Trophoblast cell (in vitro differentiated cells and primary cell): ENCODE data around the gene NPC1. TPM values are rescaled to one million over a fixed set of nuclear protein-coding genes. Genes with fewer than 3 reads are reported as not detected.

Experiments
- DNase-seq, 2 donors: peaks; one replicate each; pipeline ENCODE4 v3.0.0-alpha.2; 2016
- H2AFZ ChIP-seq: 2 replicates; pipeline ENCODE4 v1.6.1; 2013; ENCODE audit warnings: low read length, moderate library complexity, mild to moderate bottlenecking; ENCODE audit not compliant: insufficient read depth, poor library complexity
- H2AK5ac ChIP-seq: 2 replicates; pipeline ENCODE4 v1.6.1; 2013; ENCODE audit warnings: mild to moderate bottlenecking, low read length
- H2BK120ac ChIP-seq: 2 replicates; pipeline ENCODE4 v1.6.1; 2013; ENCODE audit warnings: low read length, mild to moderate bottlenecking, moderate library complexity; ENCODE audit not compliant: insufficient read depth, poor library complexity
- H2BK12ac ChIP-seq: 2 replicates; pipeline ENCODE4 v1.6.1; 2013; ENCODE audit warnings: mild to moderate bottlenecking, low read length, moderate library complexity
- H2BK5ac ChIP-seq: 2 replicates; pipeline ENCODE4 v1.6.1; 2013; ENCODE audit warnings: low read length, low read depth, moderate library complexity, mild to moderate bottlenecking; ENCODE audit not compliant: poor library complexity
- H3K14ac ChIP-seq: 2 replicates; pipeline ENCODE4 v1.6.1; 2013; ENCODE audit warnings: mild to moderate bottlenecking, low read length
- H3K18ac ChIP-seq: 2 replicates; pipeline ENCODE4 v1.6.1; 2013; ENCODE audit warnings: mild to moderate bottlenecking, low read length
- H3K23ac ChIP-seq: 2 replicates; pipeline ENCODE4 v1.6.1; 2013; ENCODE audit warnings: low read length
- H3K27ac ChIP-seq: 2 replicates; pipeline ENCODE4 v1.5.1; 2013; ENCODE audit warnings: low read depth, mild to moderate bottlenecking, inconsistent platforms, low read length, moderate library complexity
- H3K27me3 ChIP-seq: 2 replicates; pipeline ENCODE4 v1.6.1; 2013; ENCODE audit warnings: inconsistent platforms, mild to moderate bottlenecking, low read length, moderate library complexity; ENCODE audit not compliant: insufficient read depth
- H3K36me3 ChIP-seq, 2 experiments: 1 replicate in 1 of 2; 2 replicates in 1 of 2; pipeline ENCODE4 v1.6.1; 2013; ENCODE audit warnings: low read length in 2 of 2, mild to moderate bottlenecking in 2 of 2, moderate library complexity in 1 of 2; ENCODE audit not compliant: insufficient read depth in 2 of 2, control insufficient read depth in 1 of 2
- H3K4ac ChIP-seq: 2 replicates; pipeline ENCODE4 v1.6.1; 2013; ENCODE audit warnings: low read depth, mild to moderate bottlenecking, low read length, moderate library complexity
- H3K4me1 ChIP-seq, 2 experiments: 1 replicate in 1 of 2; 2 replicates in 1 of 2; pipeline ENCODE4 v1.6.1; 2013; ENCODE audit warnings: low read length in 2 of 2, mild to moderate bottlenecking in 2 of 2, moderate library complexity in 1 of 2; ENCODE audit not compliant: insufficient read depth in 2 of 2, control insufficient read depth in 1 of 2
- H3K4me2 ChIP-seq: 2 replicates; pipeline ENCODE4 v1.6.1; 2013; ENCODE audit warnings: inconsistent platforms, mild to moderate bottlenecking, low read length, moderate library complexity
- H3K4me3 ChIP-seq: 2 replicates; pipeline ENCODE4 v1.5.1; 2013; ENCODE audit warnings: mild to moderate bottlenecking, low read depth, low read length, inconsistent platforms
- H3K79me1 ChIP-seq: one replicate; pipeline ENCODE4 v1.6.1; 2013; ENCODE audit warnings: low read length
- H3K79me2 ChIP-seq: 2 replicates; pipeline ENCODE4 v1.6.1; 2013; ENCODE audit warnings: low read length, mild to moderate bottlenecking; ENCODE audit not compliant: control insufficient read depth, insufficient read depth, poor library complexity
- H3K9ac ChIP-seq: 2 replicates; pipeline ENCODE4 v1.6.1; 2013; ENCODE audit warnings: mild to moderate bottlenecking, low read length
- H3K9me3 ChIP-seq: 2 replicates; pipeline ENCODE4 v1.6.1; 2013; ENCODE audit warnings: low read depth, mild to moderate bottlenecking, control low read depth, inconsistent platforms, low read length; ENCODE audit not compliant: insufficient read depth
- H4K12ac ChIP-seq: 2 replicates; pipeline ENCODE4 v1.6.1; 2013; ENCODE audit warnings: low read depth, mild to moderate bottlenecking, low read length, moderate library complexity
- H4K8ac ChIP-seq: 2 replicates; pipeline ENCODE4 v1.6.1; 2013; ENCODE audit warnings: low read depth, mild to moderate bottlenecking, low read length, moderate library complexity
- H4K91ac ChIP-seq: one replicate; pipeline ENCODE4 v1.6.1; 2013; ENCODE audit warnings: low read depth, mild to moderate bottlenecking, low read length, moderate library complexity
- WGBS: extraction: QIAGEN DNeasy Blood & Tissue Kit; methylation state at CpG from one replicate; pipeline ENCODE4 v1.1.7; 2013; ENCODE audit warnings: missing lambda C conversion rate; ENCODE audit not compliant: insufficient read length, insufficient coverage; ENCODE audit errors: extremely low coverage; 5-methylcytosine and 5-hydroxymethylcytosine counted together
- polyA plus RNA-seq: library from polyadenylated mRNA; stranded (reverse); fragments of 200-250 nt; gene quantifications from 2 replicates; pipeline ENCODE4 v1.2.3, GENCODE V29; 2013

NPC1 gene
- 36.0 and 39.0 TPM in 2 replicates for polyA plus RNA-seq

- WGBS = no CpG with 5 or more reads among the region's 95 CpGs
- H2BK120ac ChIP-seq = peak within 1 kb of the TSS; percentile 99
These were observed at the start of gene NPC1 for GRCh38 chr18:23586249-23587196. Gene NPC1, minus strand, starts transcription at chr18:23586506. Its CDS starts 163 bp downstream, at chr18:23586343.

GRCh38 chr18:23636071-23636399, 49.7 kb upstream of the NPC1 start:
- Histone ChIP-seq H3K23ac (no peak overlapping the region), H2AK5ac (no peak overlapping the region), H2BK5ac (no peak overlapping the region), H2BK12ac (no peak overlapping the region), H2BK120ac (no peak overlapping the region), H3K79me2 (no peaks in the 10 kb centered on the region), H3K4me1 (peaks cover 0 to 2% of the 10 kb centered on the region in 2 experiments), H3K27me3 (no peaks in the 10 kb centered on the region), H3K9me3 (no peaks in the 10 kb centered on the region), H2AFZ (no peak overlapping the region), H3K4me2 (no peak overlapping the region), H3K79me1 (no peaks in the 10 kb centered on the region), H3K27ac (no peak overlapping the region), H3K4ac (no peak overlapping the region), H4K12ac (no peak overlapping the region), H3K4me3 (no peak overlapping the region), H3K18ac (no peak overlapping the region), H4K91ac (no peak overlapping the region), H3K9ac (no peak overlapping the region), H3K36me3 (no peaks in the 10 kb centered on the region), H3K14ac (no peak overlapping the region), H4K8ac (no peak overlapping the region)
- no peak for DNase-seq
- WGBS = no CpG with 5 or more reads among the region's 3 CpGs

More at GRCh38 chr18:23586249-23587196, at the start of gene NPC1:
- Histone ChIP-seq H2BK12ac (peak within 1 kb of the TSS; percentile 91), H3K14ac (peak within 1 kb of the TSS; percentile 96), H2AK5ac (peak within 1 kb of the TSS; percentile 67), H4K12ac (peak within 1 kb of the TSS; percentile 96), H2AFZ (peak within 1 kb of the TSS; percentile 77), H3K36me3 (no peaks in the 10 kb centered on the region), H4K8ac (peak within 1 kb of the TSS; percentile 99), H3K79me2 (peaks cover 10% of the 10 kb centered on the region), H3K4ac (peak within 1 kb of the TSS; percentile 83), H3K4me2 (peak within 1 kb of the TSS; percentile 92), H3K18ac (peak within 1 kb of the TSS; percentile 98), H3K9ac (peak within 1 kb of the TSS; percentile 92), H3K4me3 (peak within 1 kb of the TSS; percentile 90), H2BK5ac (peak within 1 kb of the TSS; percentile 99), H4K91ac (peak within 1 kb of the TSS; percentile 98), H3K79me1 (peaks cover 9% of the 10 kb centered on the region), H3K4me1 (peaks cover 2 to 4% of the 10 kb centered on the region in 2 experiments), H3K9me3 (no peaks in the 10 kb centered on the region), H3K27me3 (no peaks in the 10 kb centered on the region), H3K27ac (peak within 1 kb of the TSS; percentile 99), H3K23ac (no peak within 1 kb of the TSS)
- peak; percentile 98 to 99 for DNase-seq

GRCh38 chr18:23635283-23636070, 49.2 kb upstream of the NPC1 start:
- no peak overlapping the region for H2AFZ ChIP-seq
- WGBS = no CpG with 5 or more reads among the region's 6 CpGs
- no peak overlapping the region for H3K9ac ChIP-seq

GRCh38 chr18:23634692-23635091, 48.4 kb upstream of the NPC1 start:
- Histone ChIP-seq H3K18ac (no peak overlapping the region), H3K23ac (no peak overlapping the region), H3K27ac (no peak overlapping the region), H3K4ac (no peak overlapping the region), H3K79me2 (no peaks in the 10 kb centered on the region), H4K8ac (no peak overlapping the region), H3K4me1 (peaks cover 0 to 2% of the 10 kb centered on the region in 2 experiments), H4K91ac (no peak overlapping the region), H4K12ac (no peak overlapping the region), H3K27me3 (no peaks in the 10 kb centered on the region), H2BK5ac (no peak overlapping the region), H2BK12ac (no peak overlapping the region), H3K36me3 (no peaks in the 10 kb centered on the region), H3K9ac (no peak overlapping the region), H3K79me1 (no peaks in the 10 kb centered on the region), H3K4me3 (no peak overlapping the region), H2AFZ (no peak overlapping the region), H2BK120ac (no peak overlapping the region), H2AK5ac (no peak overlapping the region), H3K4me2 (no peak overlapping the region), H3K9me3 (no peaks in the 10 kb centered on the region), H3K14ac (no peak overlapping the region)
- no CpG with 5 or more reads among the region's 3 CpGs for WGBS
- no peak for DNase-seq

More at GRCh38 chr18:23635283-23636070, 49.2 kb upstream of the NPC1 start:
- Histone ChIP-seq H2BK120ac (no peak overlapping the region), H3K9me3 (no peaks in the 10 kb centered on the region), H4K8ac (no peak overlapping the region), H4K91ac (no peak overlapping the region), H2BK5ac (no peak overlapping the region), H3K27me3 (no peaks in the 10 kb centered on the region), H2AK5ac (no peak overlapping the region), H3K79me1 (no peaks in the 10 kb centered on the region), H3K14ac (no peak overlapping the region), H3K18ac (no peak overlapping the region), H3K27ac (no peak overlapping the region), H3K4me1 (peaks cover 0 to 2% of the 10 kb centered on the region in 2 experiments), H4K12ac (no peak overlapping the region), H3K4me3 (no peak overlapping the region), H3K4ac (no peak overlapping the region), H3K79me2 (no peaks in the 10 kb centered on the region), H3K4me2 (no peak overlapping the region), H3K23ac (no peak overlapping the region), H3K36me3 (no peaks in the 10 kb centered on the region), H2BK12ac (no peak overlapping the region)
- DNase-seq = no peak
